ENCODE results near the gene GAPDH. TPM values are rescaled to one million over a fixed set of nuclear protein-coding genes. Genes with fewer than 3 reads are reported as not detected.

Gene GAPDH
- total and polyA plus RNA-seq, 2 donors (not counting 1 experiment from before 2014, with no cell fraction given), result 499 to 951 TPM

- H3K79me2 ChIP-seq (ENCODE audit: control insufficient read depth, insufficient read depth, low read length), result peaks cover 52% of the 10 kb centered on the region
- POLR2A ChIA-PET, result no interaction called here
- no peaks in the 10 kb centered on the region for H3K9me3 ChIP-seq (ENCODE audit: control extremely low read depth in 1 of 3, control insufficient read depth in 2 of 3, insufficient read depth in 1 of 3, low read length in 2 of 3)
- H3K27ac ChIP-seq (ENCODE audit: low read length in 2 of 2), result no peak overlapping the region
- Mint-ChIP-seq H3K4me1 (peaks cover 18% of the 10 kb centered on the region), H3K27me3 (no peaks in the 10 kb centered on the region), H3K27ac (no peak overlapping the region), H3K4me3 (no peak overlapping the region), H3K9me3 (ENCODE audit: insufficient read depth) (no peaks in the 10 kb centered on the region)
- peaks cover 7 to 16% of the 10 kb centered on the region in 2 donors for H3K4me1 ChIP-seq (ENCODE audit: control insufficient read depth in 2 of 2, insufficient read depth in 2 of 2, low read length in 2 of 2)
- H3K9ac ChIP-seq (ENCODE audit: low read length), result no peak overlapping the region
- no peak overlapping the region for H2AFZ ChIP-seq (ENCODE audit: insufficient read depth, low read depth, low read length, poor library complexity, severe bottlenecking)
- TF ChIP-seq EZH2 (IDR thresholded peaks at IDR 0.05; ENCODE audit: borderline replicate concordance, insufficient read depth, low read depth, low read length, poor library complexity, severe bottlenecking) (no peak), CTCF (IDR thresholded peaks at IDR 0.05) (no peak)
- H3K27me3 ChIP-seq (replicated peaks in 1 of 4; ENCODE audit: control extremely low read depth in 1 of 4, control insufficient read depth in 3 of 4, insufficient read depth in 4 of 4, low read length in 3 of 4), result no peaks in the 10 kb centered on the region
- WGBS (ENCODE audit: insufficient coverage), result 98% methylated on average over 14 of the region's 18 CpGs
- no peak overlapping the region for H3K4me3 ChIP-seq (ENCODE audit: control extremely low read depth in 1 of 5, extremely low read depth in 1 of 5, insufficient read depth in 1 of 5, low read depth in 2 of 5, low read length in 4 of 5)
- intact Hi-C loops (cut with micrococcal nuclease), result loop anchor here (10.0 kb wide), 1 partner anchor 565 kb away; no protein-coding TSS in a partner anchor
- H3K36me3 ChIP-seq (replicated peaks in 1 of 2; ENCODE audit: control extremely low read depth in 1 of 2, control insufficient read depth in 1 of 2, extremely low read depth in 1 of 2, insufficient read depth in 2 of 2, low read length in 1 of 2), result peaks cover 2 to 58% of the 10 kb centered on the region in 2 experiments
- H3K4me2 ChIP-seq (replicated peaks; ENCODE audit: low read depth, low read length, poor library complexity, severe bottlenecking), result no peak overlapping the region
- CTCF ChIA-PET, result interaction anchor here (1.4 to 7.2 kb wide), 4 partner anchors 11 to 276 kb away, joined by 4 to 69 read pairs (median 5); no protein-coding TSS in a partner anchor
- peaks cover 37% of the 10 kb centered on the region for H4K20me1 ChIP-seq (ENCODE audit: control insufficient read depth, insufficient read depth, low read length, poor library complexity, severe bottlenecking)
- no peak for ATAC-seq (ENCODE audit: low read depth)
- no peak for DNase-seq
Measured at GRCh38 chr12:6549684-6550151, 15.4 kb downstream of the GAPDH start.

- Histone ChIP-seq H3K9ac (ENCODE audit: low read length) (no peak overlapping the region), H3K79me2 (ENCODE audit: control insufficient read depth, insufficient read depth, low read length) (peaks cover 59% of the 10 kb centered on the region), H3K36me3 (replicated peaks in 1 of 2; ENCODE audit: control extremely low read depth in 1 of 2, control insufficient read depth in 1 of 2, extremely low read depth in 1 of 2, insufficient read depth in 2 of 2, low read length in 1 of 2) (peaks cover 2 to 58% of the 10 kb centered on the region in 2 experiments), H3K27me3 (replicated peaks in 1 of 4; ENCODE audit: control extremely low read depth in 1 of 4, control insufficient read depth in 3 of 4, insufficient read depth in 4 of 4, low read length in 3 of 4) (no peaks in the 10 kb centered on the region), H2AFZ (ENCODE audit: insufficient read depth, low read depth, low read length, poor library complexity, severe bottlenecking) (no peak overlapping the region), H3K4me2 (replicated peaks; ENCODE audit: low read depth, low read length, poor library complexity, severe bottlenecking) (no peak overlapping the region), H3K27ac (ENCODE audit: low read length in 2 of 2) (no peak overlapping the region), H3K4me3 (ENCODE audit: control extremely low read depth in 1 of 5, extremely low read depth in 1 of 5, insufficient read depth in 1 of 5, low read depth in 2 of 5, low read length in 4 of 5) (no peak overlapping the region), H3K9me3 (ENCODE audit: control extremely low read depth in 1 of 3, control insufficient read depth in 2 of 3, insufficient read depth in 1 of 3, low read length in 2 of 3) (no peaks in the 10 kb centered on the region), H3K4me1 (ENCODE audit: control insufficient read depth in 2 of 2, insufficient read depth in 2 of 2, low read length in 2 of 2) (peaks cover 12 to 22% of the 10 kb centered on the region in 2 donors), H4K20me1 (ENCODE audit: control insufficient read depth, insufficient read depth, low read length, poor library complexity, severe bottlenecking) (peaks cover 43% of the 10 kb centered on the region)
- H3K4me3 Mint-ChIP-seq, result no peak overlapping the region
- DNase-seq (no peak), ATAC-seq (ENCODE audit: low read depth) (no peak)
- WGBS (ENCODE audit: insufficient coverage), result 79% methylated on average over 15 of the region's 24 CpGs
- TF ChIP-seq CTCF (IDR thresholded peaks at IDR 0.05) (no peak), EZH2 (IDR thresholded peaks at IDR 0.05; ENCODE audit: borderline replicate concordance, insufficient read depth, low read depth, low read length, poor library complexity, severe bottlenecking) (no peak)
- no peaks in the 10 kb centered on the region for H3K27me3 Mint-ChIP-seq
- POLR2A ChIA-PET, result no interaction called here
- CTCF ChIA-PET, result interaction anchor here (0.6 to 7.2 kb wide), 8 partner anchors 9 to 275 kb away, joined by 3 to 69 read pairs (median 4); no protein-coding TSS in a partner anchor
- intact Hi-C loops (cut with micrococcal nuclease), result loop anchor here (10.0 kb wide), 1 partner anchor 566 kb away; no protein-coding TSS in a partner anchor
- no peak overlapping the region for H3K27ac Mint-ChIP-seq
- H3K9me3 Mint-ChIP-seq (ENCODE audit: insufficient read depth), result no peaks in the 10 kb centered on the region
- H3K4me1 Mint-ChIP-seq, result peaks cover 24% of the 10 kb centered on the region
Measured at GRCh38 chr12:6550294-6551062, 16.2 kb downstream of the GAPDH start.

Data from B cell (primary cell).